HG03520 (cell line): Measurements from ENCODE around the gene ABLIM1.

ENCODE experiments used
- ATAC-seq: cut with Tn5 transposase; IDR thresholded peaks from one replicate; pipeline ENCODE4 v1.9.1; 2021; ENCODE audit warnings: mild to moderate bottlenecking, moderate library complexity; ENCODE audit not compliant: unreplicated experiment

ABLIM1 gene

DNA sequence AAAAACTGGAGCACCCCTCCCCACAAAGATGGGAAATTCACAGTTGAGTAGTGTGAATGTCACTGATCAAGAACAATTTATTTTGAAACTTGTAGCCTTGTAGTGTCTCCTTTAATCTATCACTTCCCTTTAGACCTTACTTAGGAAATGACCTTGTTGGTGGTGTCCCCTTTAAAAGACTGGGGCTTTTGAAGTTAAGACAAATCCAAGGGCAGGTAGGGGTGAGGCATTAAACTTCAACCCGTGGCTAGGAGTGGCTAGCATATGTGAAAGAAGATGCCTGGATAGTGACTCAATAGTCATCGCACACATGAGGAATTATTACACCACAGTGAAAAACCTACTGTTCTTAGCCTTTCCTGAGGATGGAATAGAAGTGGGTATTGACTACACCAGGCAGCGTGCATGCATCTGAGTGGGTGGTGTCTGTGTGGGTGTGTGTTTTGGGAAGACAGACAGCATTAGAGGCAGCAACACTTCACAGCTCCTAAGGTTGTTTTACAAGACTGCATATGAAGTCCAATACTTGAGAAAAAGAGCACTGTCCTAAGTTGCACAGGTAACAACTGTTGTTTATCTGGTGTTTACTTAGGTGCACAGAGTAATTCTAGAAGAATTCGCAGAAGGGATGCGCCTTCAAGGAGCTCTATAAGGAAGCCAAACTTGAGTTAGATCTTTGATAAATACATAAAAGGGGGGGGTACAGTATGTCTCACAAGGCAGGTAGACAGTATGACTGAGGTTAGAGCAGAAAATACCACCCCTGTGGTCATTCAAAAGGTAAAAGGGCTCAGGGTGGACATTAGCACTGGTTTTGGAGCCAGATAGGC is 32.9 kb downstream of the ABLIM1 start:
- no peak for ATAC-seq

DNA sequence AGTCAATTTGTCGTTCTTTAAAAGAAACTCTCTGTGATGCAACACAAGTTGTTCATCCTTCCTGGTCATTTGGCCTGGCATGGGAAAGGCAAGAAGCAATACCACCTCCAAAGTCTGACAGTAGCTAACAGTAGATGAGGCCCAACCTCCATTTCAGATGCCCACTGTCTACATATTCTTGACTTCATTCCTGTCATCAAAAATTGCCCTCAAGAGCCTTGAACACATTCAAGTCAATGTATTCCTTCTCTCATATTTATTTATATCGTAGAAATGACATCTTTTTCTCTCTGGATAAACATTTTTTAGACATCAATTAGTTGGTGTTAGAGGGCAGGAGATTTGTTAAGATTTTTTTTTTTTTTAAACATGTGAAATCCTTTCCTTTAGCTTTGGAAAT is 33.7 kb downstream of the ABLIM1 start:
- ATAC-seq = no peak

DNA sequence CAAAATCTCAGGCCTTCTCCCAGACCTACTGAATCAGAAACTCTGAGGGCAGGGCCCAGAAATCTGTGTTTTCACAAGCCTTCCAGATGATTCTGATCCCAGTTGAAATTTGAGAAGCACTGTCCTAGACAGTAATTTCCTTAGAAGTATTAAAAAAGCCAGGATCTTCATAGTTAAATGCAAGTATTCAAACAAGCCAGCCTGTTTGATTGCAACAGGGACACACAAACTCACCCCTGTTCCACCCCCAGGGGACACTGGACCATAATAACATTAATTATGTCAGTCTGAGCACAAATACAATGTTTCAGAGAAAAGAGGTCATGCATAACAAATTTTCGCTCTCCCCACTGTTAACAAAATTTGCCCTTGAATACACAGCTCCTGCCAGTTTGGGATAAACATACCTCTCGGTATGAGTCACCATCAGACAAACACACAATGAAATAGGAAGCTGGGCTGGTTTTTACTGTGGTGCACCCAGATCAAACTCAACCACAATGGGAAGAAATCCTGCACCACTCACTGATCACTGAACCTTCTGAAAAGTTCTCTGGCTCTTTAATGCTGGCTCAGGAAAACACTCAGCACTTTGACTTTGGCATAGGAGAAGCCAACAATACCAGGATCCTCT is 34.3 kb downstream of the ABLIM1 start:
- ATAC-seq = no peak

DNA sequence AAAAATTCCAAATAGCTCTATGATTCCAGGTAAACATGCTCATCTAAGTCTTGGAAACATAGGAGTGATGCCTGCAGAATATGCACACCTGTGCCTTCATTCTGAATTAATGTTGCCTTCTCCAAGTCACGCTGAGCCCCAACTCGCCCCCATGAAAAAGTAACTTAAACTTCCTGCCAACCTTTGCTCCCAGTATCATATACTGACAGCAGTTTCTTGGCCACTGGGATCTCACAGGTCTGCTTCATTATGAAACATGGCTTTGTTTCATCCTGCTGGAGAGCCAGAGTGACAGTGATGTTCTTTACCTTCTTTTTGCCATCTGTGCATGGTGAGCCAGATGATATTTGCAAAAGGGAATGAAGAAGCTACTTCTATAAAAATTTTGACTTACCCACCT is 34.9 kb downstream of the ABLIM1 start:
- no peak for ATAC-seq

DNA sequence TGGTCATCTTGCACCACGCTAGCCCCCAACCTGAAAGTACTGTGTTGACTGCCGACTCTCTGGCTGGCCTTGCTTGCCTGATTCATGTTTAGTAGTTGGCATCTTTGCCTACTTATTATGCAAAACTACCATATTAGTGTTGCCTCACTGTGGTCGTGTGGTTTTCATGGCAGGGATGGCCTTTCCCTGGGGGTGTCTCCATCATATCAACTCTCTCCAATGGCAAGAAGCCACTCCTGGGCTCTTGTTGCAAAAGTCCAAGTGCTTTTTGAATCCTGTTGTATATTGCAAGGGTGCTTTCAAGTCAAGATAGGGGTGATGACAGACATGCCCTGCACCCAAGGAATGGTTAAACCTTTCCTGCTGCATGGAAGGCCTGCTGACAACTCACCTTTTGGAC is 39.4 kb downstream of the ABLIM1 start:
- ATAC-seq = no peak

DNA sequence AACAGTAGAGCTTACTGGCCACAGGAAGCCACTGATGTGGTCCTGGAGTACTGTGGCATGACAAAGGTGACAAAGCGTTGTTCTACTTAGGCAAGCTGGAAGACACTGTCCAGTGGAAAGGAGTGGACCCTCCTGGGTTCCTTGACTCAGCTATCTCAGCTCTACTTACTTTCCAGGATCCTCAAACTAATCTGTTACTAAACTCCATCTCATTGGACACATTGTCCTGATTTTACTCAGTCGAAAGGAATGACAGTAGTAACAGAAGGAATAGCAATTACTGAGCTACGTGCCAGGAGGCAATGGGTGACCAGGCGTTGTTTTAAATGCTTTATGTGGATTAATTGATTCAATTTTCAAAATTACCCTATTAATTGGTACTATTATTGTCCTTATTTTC is 41.6 kb downstream of the ABLIM1 start:
- ATAC-seq = no peak

DNA sequence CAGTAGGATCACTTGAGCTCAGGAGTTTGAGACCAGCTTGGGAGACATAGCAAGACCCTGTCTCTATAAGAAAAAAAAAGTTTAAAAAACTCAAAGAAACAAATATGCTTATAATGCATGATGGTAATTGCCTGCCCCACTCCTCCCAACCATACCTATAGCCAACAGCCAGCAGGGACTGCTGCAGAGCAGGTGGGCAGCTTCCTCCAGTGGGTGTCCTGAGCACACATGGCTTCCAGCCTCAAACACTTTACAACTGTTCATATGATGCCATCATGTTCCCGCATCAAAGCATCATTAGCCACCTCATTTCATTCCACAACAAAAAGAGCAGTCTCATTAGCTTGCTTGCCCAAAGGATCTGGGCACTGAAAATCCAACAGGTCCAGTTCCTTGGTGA is 42.0 kb downstream of the ABLIM1 start:
- ATAC-seq = no peak

DNA sequence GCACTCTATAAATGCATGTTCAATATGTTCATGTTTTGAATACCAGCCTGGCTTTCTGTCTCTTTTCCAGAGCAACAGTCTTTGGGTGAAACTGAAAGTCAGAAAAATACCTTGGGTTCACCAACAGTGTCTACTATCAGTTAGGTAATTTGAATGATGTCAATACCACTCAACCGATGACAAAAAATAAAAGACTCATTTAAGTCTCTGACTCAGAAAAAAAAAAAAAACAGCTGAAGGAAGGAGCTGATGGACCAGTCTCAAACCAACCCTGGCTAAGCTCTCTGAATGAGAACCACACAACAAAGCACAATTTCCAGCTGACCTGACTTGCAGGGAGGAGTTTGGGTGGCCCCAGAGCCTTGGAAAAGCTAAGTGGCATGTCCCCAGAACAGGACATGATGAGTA is 42.5 kb downstream of the ABLIM1 start:
- peak; percentile 97 for ATAC-seq

DNA sequence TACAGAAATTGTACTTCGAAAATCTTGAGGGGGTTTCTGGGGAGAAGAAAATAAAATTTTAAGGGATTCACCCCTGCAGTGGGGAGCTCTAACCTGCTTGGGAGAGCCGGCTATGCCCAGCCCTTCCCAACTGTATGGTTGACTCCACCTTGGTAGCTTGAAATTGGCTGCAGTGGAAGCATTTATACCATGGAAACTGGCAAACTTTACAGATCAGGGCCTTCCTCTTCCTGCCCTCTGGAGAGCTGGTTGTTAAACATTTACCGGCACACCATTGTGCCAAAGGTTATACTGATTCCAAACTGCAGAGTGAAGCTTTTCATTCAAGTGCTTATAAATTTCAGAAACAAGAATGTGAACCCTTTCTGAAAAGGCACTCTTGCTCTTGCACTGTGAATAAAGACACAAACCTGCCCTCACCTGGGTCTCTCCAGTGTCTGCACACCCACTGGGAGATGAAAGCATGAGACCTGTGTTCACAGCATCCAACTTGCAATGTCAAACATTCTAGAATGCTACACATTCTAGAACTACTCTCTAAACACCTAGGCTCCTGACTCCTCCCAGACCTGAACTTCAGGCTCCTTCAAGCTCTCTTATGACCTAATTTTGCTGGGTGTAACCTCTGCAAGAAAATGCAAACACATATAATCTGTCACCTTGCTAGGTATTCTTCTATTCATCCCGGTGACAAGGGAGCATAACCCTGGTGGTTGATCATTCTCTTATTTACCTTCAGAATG is 44.7 kb downstream of the ABLIM1 start:
- ATAC-seq = no peak

DNA sequence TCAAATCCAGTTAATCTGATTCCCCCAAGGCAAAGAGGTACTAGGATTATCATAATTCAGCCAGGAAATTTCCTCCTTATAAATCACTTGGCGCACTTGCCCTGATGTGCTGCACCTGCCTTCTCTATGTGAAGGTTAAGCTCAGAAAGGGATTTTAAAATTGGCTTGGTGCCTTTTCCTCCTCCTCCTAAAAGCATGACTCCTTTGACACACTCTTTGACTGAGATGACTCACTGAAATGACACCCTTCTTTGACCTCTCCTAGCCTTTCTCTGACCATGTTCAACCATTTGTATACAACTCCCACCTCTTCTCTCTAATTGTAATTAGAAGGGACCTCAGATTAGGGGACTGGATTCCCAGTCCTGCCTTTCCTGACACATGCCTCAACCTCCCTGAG is 46.5 kb downstream of the ABLIM1 start:
- no peak for ATAC-seq

DNA sequence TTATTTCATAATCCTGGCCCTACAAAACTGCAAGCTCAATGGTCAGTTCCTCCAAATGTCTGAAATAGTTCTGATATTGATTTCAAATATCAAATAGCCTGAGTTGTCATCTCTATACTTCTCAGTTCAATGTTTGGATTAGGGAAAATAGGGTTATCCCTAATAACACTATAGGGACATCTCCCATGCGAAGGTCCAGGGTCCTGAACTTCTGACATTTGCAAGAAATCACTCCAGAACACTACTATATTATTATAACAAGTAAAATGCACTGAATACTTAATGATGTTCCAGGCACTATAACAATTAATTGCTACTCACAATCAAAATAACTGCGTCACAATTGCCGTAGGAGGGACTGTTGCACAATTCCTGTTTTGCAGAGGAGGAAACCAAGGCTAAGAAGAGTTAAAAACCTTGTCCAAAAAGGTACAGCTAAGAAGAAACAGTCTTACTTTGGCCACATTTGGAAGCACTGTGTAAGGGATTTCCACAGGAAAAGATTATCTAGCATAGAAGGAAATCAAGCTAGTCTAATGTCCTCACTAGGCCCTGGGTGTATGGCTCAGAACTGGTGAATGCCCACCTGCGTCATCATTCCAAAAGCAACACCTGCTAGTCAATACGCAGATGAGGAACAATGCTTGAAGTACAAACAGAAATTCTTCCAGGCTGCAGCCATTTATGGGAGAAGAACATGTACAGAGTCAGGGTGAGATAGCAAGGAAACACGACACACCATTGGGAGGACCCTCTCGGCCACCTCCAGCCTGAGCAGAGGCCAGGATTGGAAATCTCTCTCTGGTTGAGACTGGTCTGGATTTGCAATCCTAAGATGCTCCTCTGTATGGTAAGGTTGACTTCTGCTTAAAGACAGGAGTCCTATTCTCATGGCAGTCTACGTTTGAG is 48.3 kb downstream of the ABLIM1 start:
- ATAC-seq = no peak

DNA sequence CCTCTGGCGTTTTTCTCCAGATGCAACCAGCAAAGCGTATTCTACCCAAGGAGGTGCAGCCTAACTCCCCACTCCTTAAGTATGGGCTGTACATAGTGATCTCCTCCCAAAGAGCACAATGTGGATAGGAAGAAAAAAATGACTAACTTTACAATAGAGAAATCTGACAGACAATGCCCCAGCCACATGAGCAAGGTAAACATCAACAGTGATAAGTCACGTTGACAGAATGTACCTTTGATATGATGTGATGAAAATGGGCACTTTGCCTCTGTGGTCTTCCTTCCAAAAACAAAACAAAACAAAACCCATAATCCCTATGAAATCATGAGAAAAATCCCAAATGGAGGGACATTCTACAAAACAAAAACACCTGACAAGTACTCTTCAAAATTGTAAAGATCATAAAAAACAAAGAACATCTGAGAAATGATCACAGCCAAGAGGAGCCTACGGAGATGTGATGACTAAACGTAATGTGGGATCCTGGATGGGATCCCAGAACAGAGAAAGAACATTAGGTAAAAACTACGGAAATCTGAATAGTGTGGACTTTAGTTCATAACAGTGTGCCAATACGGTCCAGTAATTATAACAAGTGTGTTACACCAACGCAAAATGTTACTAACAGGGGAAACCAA is 50.6 kb downstream of the ABLIM1 start:
- no peak for ATAC-seq

DNA sequence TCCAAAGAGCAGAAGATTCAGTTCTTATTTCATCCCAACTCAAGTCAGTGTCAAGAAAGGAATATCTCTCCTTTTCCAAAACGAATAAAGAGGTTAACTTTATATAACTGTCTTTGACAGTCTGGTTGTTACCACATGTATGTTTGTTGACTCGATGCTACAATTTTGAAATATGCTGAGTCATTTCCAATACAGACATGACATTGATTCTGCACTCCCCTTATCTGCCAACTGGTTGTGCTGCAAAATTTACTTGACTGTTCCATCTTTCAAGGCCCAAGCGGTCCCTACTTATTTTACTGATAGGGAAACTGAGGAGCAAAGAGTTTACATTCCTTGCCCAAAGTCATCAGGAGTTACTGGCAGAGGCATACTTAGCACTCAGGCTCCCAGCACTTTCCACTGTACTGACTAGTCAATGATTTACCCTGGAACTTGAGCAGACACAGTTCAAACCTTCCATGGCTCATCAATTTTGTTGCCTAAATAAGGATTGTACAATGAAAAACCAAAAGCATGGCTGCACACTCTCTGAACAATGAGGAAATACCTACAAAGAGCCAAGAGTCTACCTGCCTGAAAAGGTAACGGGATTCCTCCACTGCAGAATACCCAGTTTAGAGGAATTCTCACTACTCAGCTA is 52.8 kb downstream of the ABLIM1 start:
- no peak for ATAC-seq

DNA sequence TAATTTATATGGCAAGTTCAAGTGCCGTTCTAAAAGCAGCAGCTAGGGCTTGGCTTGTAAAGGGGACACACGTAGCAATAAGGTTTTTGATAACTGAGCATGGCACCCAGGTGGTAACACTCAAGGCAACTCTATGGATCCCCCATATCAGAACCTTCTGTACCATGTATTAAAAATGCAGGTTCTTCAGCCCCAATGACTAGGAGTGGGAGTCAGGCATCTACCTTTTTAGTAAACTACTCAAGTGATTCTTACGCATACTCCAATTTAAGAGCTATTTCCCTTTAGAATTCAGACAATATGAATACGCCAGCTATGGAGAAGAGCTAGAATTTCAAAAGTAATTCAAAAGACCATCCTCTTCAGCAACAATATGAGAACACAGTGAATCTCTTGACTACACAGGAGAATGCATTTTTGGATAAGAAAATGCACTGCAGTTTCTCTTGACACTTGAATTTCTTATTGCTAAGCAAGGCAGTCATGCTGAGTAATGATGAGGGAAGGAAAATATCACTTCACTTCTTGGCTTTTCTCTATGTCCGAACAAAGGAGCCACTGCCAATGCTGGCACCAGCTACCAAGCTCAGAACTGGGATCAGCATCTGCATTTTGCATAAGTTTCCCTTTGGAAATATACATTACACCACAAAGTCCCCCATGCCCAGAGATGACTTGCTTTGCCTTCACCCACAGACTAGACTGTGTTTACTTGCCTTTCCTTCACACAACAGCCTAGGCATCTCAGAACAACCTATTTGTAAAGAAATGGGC is 53.5 kb downstream of the ABLIM1 start:
- no peak for ATAC-seq

DNA sequence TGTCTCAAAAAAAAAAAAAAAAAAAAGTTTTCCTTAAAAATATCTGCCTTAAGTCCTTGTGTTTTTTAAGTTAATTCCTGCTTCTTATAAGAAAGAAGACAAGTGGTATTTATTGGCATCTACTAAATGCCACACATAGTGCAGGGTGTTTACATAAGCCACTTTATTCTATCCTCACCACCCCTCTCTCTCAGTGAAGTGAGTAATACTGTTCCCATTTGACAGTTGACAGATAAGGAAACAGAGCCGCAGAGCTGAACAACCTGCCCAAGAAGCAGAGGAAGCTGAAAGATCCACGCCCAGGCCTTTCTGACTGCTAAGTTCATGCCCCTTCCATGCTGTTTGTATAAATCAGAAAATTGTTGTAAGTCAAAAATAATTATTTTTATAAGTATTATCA is 54.1 kb downstream of the ABLIM1 start:
- ATAC-seq = no peak

DNA sequence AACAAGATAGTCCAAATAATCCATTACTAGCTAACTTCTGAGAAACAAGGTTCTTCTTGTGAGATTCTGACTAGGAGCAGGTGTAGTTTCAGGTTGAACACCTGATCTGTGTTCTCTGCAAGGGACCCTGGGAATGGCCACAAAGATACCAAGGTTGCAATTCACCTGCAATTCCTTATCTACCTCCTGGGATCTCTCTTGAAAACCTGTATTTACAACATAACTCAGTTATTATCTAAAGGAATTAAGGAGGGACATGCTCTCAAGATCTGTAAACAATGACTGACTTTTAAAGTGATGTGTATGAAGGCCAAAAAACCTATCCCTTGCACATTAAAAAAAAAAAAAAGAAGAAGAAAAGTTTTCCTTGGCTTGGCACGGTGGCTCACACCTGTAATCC is 54.8 kb downstream of the ABLIM1 start:
- ATAC-seq = no peak

DNA sequence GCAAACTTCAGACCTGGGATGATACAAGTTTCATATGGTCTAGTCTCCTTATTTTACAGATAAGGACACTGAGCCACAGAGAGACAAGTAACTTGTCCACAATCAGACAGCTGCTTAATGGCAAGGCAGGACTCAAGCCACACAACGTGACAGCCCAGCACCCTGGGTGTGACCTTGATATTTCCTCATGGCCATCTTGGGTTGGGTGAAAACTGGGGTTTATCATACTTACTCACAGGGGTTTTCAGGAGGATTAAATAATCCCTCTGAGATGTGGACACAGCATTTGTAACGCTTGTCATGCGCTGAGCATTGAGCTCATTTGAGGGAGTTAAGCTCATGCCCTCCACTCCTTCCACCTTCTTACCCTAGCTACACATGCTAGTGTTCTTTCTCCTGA is 58.0 kb downstream of the ABLIM1 start:
- ATAC-seq = no peak

DNA sequence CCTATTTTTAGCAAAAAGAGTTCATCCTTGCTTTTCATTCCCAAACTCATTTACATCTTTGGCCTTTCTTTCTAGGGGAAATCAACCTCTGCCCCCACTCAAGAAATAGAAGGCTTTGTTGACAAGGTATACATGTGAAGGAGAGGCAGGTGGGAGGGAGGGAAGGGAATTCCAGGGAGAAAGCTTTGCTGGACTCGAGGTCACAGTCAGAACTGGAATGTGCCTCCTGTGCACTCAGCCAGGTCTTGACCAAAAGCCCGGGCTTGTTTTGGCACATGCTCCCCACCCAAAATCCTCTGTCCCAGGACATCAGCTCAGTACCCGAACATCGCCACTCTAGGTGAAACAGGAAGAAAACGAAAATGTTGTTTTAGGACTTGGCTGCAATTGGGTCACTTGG is 61.3 kb downstream of the ABLIM1 start:
- ATAC-seq = no peak

DNA sequence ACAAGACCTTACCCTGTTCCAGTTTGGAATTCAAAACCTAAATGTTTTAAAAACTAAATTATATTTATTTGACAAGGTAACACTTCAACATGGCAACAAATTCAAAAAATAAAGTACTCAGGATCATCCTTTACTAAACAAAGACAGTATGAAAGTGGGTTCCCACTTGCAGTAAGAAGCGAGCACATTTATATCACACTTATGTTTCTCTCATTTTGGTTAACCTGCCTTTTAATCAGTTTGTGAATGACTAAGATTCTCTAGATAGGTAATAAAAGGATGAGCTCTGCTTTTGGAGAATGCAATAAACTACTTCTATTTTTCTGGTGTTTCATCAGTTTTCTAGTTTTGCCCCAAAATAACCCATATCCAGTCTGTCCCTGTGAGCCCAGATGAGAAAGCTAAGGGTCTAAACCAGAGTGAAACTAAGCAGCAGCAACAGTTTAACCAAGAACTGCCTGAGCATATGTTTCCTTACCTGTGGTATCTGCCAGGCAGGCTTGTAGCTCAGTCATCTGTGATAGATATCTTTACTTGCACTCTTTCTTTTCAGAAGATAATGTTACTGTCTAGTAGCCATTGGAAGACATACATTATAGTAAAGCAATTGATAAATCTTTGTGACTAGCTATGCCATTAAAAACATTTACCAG is 64.1 kb downstream of the ABLIM1 start:
- no peak for ATAC-seq
